ENCODE results near the gene CREB3L2. TPM values are rescaled to one million over a fixed set of nuclear protein-coding genes. Genes with fewer than 3 reads are reported as not detected.
"Not testable (repeated sequence)": the region's sequence is repeated elsewhere in the genome, so short reads cannot be mapped to it uniquely, and the experiment has no call there.

The CREB3L2 gene
- total RNA-seq (3.4 TPM), polyA plus RNA-seq (6.6 TPM)
- long read RNA-seq, donor 1 = 0 reads
- long read RNA-seq, donor 2 = 0 reads
- long read RNA-seq, donor 3, partial matches to known transcripts = 0 of 1 reads
- long read RNA-seq, donor 3, other reads (novel, unspliced or antisense) = 0 of 1 reads
- long read RNA-seq, donor 4, full-length matches to known transcripts = 1 of 1 reads
- long read RNA-seq, donor 4, partial matches to known transcripts = 0 of 1 reads
- long read RNA-seq, donor 4, other reads (novel, unspliced or antisense) = 0 of 1 reads
- long read RNA-seq, donor 5, full-length matches to known transcripts = 2 of 24 reads
- long read RNA-seq, donor 5, partial matches to known transcripts = 22 of 24 reads
- long read RNA-seq, donor 5, other reads (novel, unspliced or antisense) = 0 of 24 reads
- long read RNA-seq, donor 6, full-length matches to known transcripts = 1 of 1 reads
- long read RNA-seq, donor 6, partial matches to known transcripts = 0 of 1 reads
- long read RNA-seq, donor 6, other reads (novel, unspliced or antisense) = 0 of 1 reads
- long read RNA-seq, donor 7 = 0 reads
- long read RNA-seq, donor 8 = 0 reads
- long read RNA-seq, donor 9 = 0 reads
- long read RNA-seq, donor 10, full-length matches to known transcripts = 1 of 6 reads
- long read RNA-seq, donor 10, partial matches to known transcripts = 5 of 6 reads
- long read RNA-seq, donor 10, other reads (novel, unspliced or antisense) = 0 of 6 reads

DNA sequence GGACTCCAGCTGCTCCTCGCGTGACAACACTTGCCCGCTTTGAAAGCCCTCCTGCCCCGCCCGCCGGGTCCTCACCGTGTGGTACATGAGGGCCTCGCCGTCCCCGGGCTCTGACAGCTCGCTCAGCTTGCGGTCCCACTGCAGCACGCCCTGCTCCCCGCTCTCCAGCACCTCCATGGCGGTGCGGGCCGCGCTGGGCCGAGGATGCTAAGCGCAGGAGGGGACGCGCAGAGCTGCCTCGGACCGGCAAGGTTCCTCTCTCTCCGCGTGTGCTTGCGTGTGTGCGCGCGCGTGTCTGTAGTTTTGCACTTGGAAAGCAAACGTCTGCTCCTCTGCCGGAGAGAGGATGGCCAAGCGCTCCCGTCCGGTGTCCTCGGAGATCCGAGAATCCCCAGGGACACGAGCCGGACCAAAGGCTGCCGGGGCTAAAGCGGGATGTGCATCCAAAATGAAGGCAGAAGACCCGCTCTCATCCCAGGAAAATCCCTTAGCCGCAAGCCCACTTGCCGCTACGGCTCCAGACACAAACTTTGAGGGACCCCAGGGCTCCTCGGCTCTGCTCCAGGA lies at the start of gene CREB3L2:
Gene CREB3L2 (minus strand): TSS at position 558 of the 567 bp plus-strand sequence. CDS start 381 bp downstream, at position 177.
- under 1% methylated on average over 47 of the region's 47 CpGs for WGBS
- Histone ChIP-seq H3K27me3 (ENCODE audit: control insufficient read depth in 2 of 2, insufficient read depth in 1 of 2, low read length in 1 of 2) (no peaks in the 10 kb centered on the region), H3K4me1 (ENCODE audit: control insufficient read depth in 2 of 2, insufficient read depth in 2 of 2, low read length in 2 of 2) (peaks cover 9 to 21% of the 10 kb centered on the region in 2 donors), H3K4me3 (ENCODE audit: low read length in 2 of 2) (peak within 1 kb of the TSS; percentile 70 to 91), H3K27ac (ENCODE audit: low read depth in 1 of 2, low read length in 1 of 2) (peak within 1 kb of the TSS; percentile 61 to 85), H3K36me3 (ENCODE audit: control insufficient read depth in 2 of 2, insufficient read depth in 2 of 2, low read length in 1 of 2) (no peaks in the 10 kb centered on the region), H3K9me3 (ENCODE audit: control insufficient read depth in 2 of 2, insufficient read depth in 1 of 2, low read length in 1 of 2) (no peaks in the 10 kb centered on the region)
- DNase-seq (ENCODE audit: low read depth in 6 of 9, low spot score in 9 of 9) = peak in 3 of 9 donors; percentile 58 to 75 (median 60)

DNA sequence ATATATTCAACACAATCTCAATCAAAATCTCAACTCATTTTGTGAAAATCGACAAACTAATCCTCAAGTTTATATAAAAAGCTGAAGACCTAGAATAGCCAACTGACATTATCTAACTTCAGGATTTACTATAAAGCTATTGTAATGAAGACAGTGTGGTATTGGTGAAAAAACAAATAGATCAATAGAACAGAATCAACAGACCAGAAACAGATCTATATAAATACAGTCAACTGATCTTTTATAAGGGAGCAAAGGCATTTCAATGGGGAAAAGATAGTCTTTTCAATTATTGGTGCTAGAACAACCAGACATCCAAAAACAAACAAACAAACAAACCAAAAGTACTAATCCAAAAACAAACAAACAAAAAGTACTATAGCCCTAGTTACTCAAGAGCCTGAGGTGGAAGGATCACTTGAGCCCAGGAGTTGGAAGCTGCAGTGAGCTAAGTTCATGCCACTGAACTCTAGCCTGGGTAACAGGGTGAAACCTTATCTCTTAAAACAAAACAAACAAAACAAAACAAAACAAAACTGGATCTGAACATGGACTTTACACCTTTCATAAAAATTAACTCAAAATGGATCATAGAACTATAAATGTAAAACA lies 47.7 kb upstream of the CREB3L2 start:
- H3K4me3 ChIP-seq (ENCODE audit: low read length in 2 of 2) = no peak overlapping the region

DNA sequence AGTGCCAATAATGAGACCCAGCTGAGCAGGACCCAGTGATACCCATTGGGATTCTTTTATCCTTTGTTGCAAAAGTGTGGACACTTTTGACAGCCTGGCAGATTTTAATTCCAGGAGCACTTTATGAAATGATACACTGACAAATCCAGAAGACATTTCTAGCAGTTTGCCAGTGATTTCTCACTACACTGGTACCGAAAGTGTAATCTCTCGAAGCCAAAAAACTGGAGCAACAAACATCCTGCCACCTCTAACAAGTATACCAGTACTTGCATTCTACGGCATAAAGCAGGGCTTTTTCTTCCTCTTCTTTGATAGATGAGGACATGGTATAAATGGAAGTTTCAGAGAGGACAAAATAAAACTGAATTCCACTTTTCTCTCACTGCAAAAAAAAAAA lies 46.0 kb upstream of the CREB3L2 start:
- H3K27ac ChIP-seq (ENCODE audit: low read depth in 1 of 2, low read length in 1 of 2) = no peak overlapping the region
- no peaks in the 10 kb centered on the region for H3K4me1 ChIP-seq (ENCODE audit: control insufficient read depth in 2 of 2, insufficient read depth in 2 of 2, low read length in 2 of 2)
- H3K4me3 ChIP-seq (ENCODE audit: low read length in 2 of 2) = no peak overlapping the region
- no peak for DNase-seq (ENCODE audit: low read depth in 6 of 9, low spot score in 9 of 9)
- H3K27me3 ChIP-seq (ENCODE audit: control insufficient read depth in 2 of 2, insufficient read depth in 1 of 2, low read length in 1 of 2) = no peaks in the 10 kb centered on the region
- 96% methylated on average over 3 of the region's 3 CpGs for WGBS
- H3K36me3 ChIP-seq (ENCODE audit: control insufficient read depth in 2 of 2, insufficient read depth in 2 of 2, low read length in 1 of 2) = no peaks in the 10 kb centered on the region
- H3K9me3 ChIP-seq (ENCODE audit: control insufficient read depth in 2 of 2, insufficient read depth in 1 of 2, low read length in 1 of 2) = no peaks in the 10 kb centered on the region

More for the DNA sequence above, 47.7 kb upstream of the CREB3L2 start:
- no peaks in the 10 kb centered on the region for H3K27me3 ChIP-seq (ENCODE audit: control insufficient read depth in 2 of 2, insufficient read depth in 1 of 2, low read length in 1 of 2)
- H3K4me1 ChIP-seq (ENCODE audit: control insufficient read depth in 2 of 2, insufficient read depth in 2 of 2, low read length in 2 of 2) = no peaks in the 10 kb centered on the region
- H3K9me3 ChIP-seq (ENCODE audit: control insufficient read depth in 2 of 2, insufficient read depth in 1 of 2, low read length in 1 of 2) = no peaks in the 10 kb centered on the region
- 95% methylated on average over 1 of the region's 1 CpG for WGBS
- H3K27ac ChIP-seq (ENCODE audit: low read depth in 1 of 2, low read length in 1 of 2) = no peak overlapping the region
- H3K36me3 ChIP-seq (ENCODE audit: control insufficient read depth in 2 of 2, insufficient read depth in 2 of 2, low read length in 1 of 2) = no peaks in the 10 kb centered on the region
- no peak for DNase-seq (ENCODE audit: low read depth in 6 of 9, low spot score in 9 of 9)

- Histone ChIP-seq H3K9me3 (ENCODE audit: control insufficient read depth in 2 of 2, insufficient read depth in 1 of 2, low read length in 1 of 2) (no peaks in the 10 kb centered on the region), H3K36me3 (ENCODE audit: control insufficient read depth in 2 of 2, insufficient read depth in 2 of 2, low read length in 1 of 2) (no peaks in the 10 kb centered on the region), H3K27ac (ENCODE audit: low read depth in 1 of 2, low read length in 1 of 2) (no peak overlapping the region), H3K27me3 (ENCODE audit: control insufficient read depth in 2 of 2, insufficient read depth in 1 of 2, low read length in 1 of 2) (no peaks in the 10 kb centered on the region), H3K4me3 (ENCODE audit: low read length in 2 of 2) (no peak overlapping the region), H3K4me1 (ENCODE audit: control insufficient read depth in 2 of 2, insufficient read depth in 2 of 2, low read length in 2 of 2) (no peaks in the 10 kb centered on the region)
- WGBS = 97% methylated on average over 2 of the region's 2 CpGs
- no peak for DNase-seq (ENCODE audit: low read depth in 6 of 9, low spot score in 9 of 9)
These were observed 43.0 kb upstream of the CREB3L2 start for GRCh38 chr7:138044897-138045296.

GRCh38 chr7:138040063-138040462 lies 38.2 kb upstream of the CREB3L2 start:
- WGBS = 59% methylated on average over 1 of the region's 1 CpG
- H3K9me3 ChIP-seq (ENCODE audit: control insufficient read depth in 2 of 2, insufficient read depth in 1 of 2, low read length in 1 of 2); H3K27ac ChIP-seq (ENCODE audit: low read depth in 1 of 2, low read length in 1 of 2); H3K27me3 ChIP-seq (ENCODE audit: control insufficient read depth in 2 of 2, insufficient read depth in 1 of 2, low read length in 1 of 2); H3K4me1 ChIP-seq (ENCODE audit: control insufficient read depth in 2 of 2, insufficient read depth in 2 of 2, low read length in 2 of 2); DNase-seq (ENCODE audit: low read depth in 6 of 9, low spot score in 9 of 9); H3K36me3 ChIP-seq (ENCODE audit: control insufficient read depth in 2 of 2, insufficient read depth in 2 of 2, low read length in 1 of 2); H3K4me3 ChIP-seq (ENCODE audit: low read length in 2 of 2): not testable (repeated sequence)

GRCh38 chr7:138036135-138036534 lies 34.2 kb upstream of the CREB3L2 start:
- Histone ChIP-seq H3K27ac (ENCODE audit: low read depth in 1 of 2, low read length in 1 of 2) (no peak overlapping the region), H3K4me3 (ENCODE audit: low read length in 2 of 2) (no peak overlapping the region), H3K9me3 (ENCODE audit: control insufficient read depth in 2 of 2, insufficient read depth in 1 of 2, low read length in 1 of 2) (peaks cover 0 to 8% of the 10 kb centered on the region in 2 donors), H3K36me3 (ENCODE audit: control insufficient read depth in 2 of 2, insufficient read depth in 2 of 2, low read length in 1 of 2) (no peaks in the 10 kb centered on the region), H3K4me1 (ENCODE audit: control insufficient read depth in 2 of 2, insufficient read depth in 2 of 2, low read length in 2 of 2) (no peaks in the 10 kb centered on the region), H3K27me3 (ENCODE audit: control insufficient read depth in 2 of 2, insufficient read depth in 1 of 2, low read length in 1 of 2) (no peaks in the 10 kb centered on the region)
- no peak for DNase-seq (ENCODE audit: low read depth in 6 of 9, low spot score in 9 of 9)
- 58% methylated on average over 2 of the region's 2 CpGs for WGBS

GRCh38 chr7:138033241-138033640 lies 31.4 kb upstream of the CREB3L2 start:
- DNase-seq (ENCODE audit: low read depth in 6 of 9, low spot score in 9 of 9) = no peak

DNA sequence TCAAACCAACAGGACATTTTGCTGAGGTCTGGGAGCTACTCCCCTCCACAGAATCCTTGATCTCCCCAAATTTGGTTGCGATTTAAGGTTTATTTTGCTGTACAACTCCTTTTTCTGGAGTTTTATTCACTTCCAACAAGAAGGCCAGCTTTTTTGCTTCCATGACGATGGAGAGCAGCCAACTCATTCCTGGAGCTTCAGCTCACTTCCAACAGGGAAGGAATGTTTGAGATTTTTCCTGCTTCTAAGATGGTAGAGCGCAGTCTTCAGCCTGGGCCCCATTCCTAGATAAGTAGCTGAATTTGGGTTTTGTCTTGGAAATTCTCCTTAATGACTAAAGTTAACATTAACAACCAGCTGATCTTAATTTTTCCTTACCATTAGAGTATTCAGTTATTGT lies 30.9 kb upstream of the CREB3L2 start:
- Histone ChIP-seq H3K27me3 (ENCODE audit: control insufficient read depth in 2 of 2, insufficient read depth in 1 of 2, low read length in 1 of 2) (no peaks in the 10 kb centered on the region), H3K36me3 (ENCODE audit: control insufficient read depth in 2 of 2, insufficient read depth in 2 of 2, low read length in 1 of 2) (no peaks in the 10 kb centered on the region), H3K27ac (ENCODE audit: low read depth in 1 of 2, low read length in 1 of 2) (no peak overlapping the region), H3K4me3 (ENCODE audit: low read length in 2 of 2) (no peak overlapping the region), H3K4me1 (ENCODE audit: control insufficient read depth in 2 of 2, insufficient read depth in 2 of 2, low read length in 2 of 2) (no peaks in the 10 kb centered on the region), H3K9me3 (ENCODE audit: control insufficient read depth in 2 of 2, insufficient read depth in 1 of 2, low read length in 1 of 2) (peaks cover 0 to 8% of the 10 kb centered on the region in 2 donors)
- DNase-seq (ENCODE audit: low read depth in 6 of 9, low spot score in 9 of 9) = no peak
- 93% methylated on average over 3 of the region's 3 CpGs for WGBS

More at GRCh38 chr7:138033241-138033640, 31.4 kb upstream of the CREB3L2 start:
- H3K36me3 ChIP-seq (ENCODE audit: control insufficient read depth in 2 of 2, insufficient read depth in 2 of 2, low read length in 1 of 2) = no peaks in the 10 kb centered on the region
- no peaks in the 10 kb centered on the region for H3K4me1 ChIP-seq (ENCODE audit: control insufficient read depth in 2 of 2, insufficient read depth in 2 of 2, low read length in 2 of 2)
- no peak overlapping the region for H3K27ac ChIP-seq (ENCODE audit: low read depth in 1 of 2, low read length in 1 of 2)
- H3K4me3 ChIP-seq (ENCODE audit: low read length in 2 of 2) = no peak overlapping the region
- no peaks in the 10 kb centered on the region for H3K27me3 ChIP-seq (ENCODE audit: control insufficient read depth in 2 of 2, insufficient read depth in 1 of 2, low read length in 1 of 2)
- peaks cover 0 to 8% of the 10 kb centered on the region in 2 donors for H3K9me3 ChIP-seq (ENCODE audit: control insufficient read depth in 2 of 2, insufficient read depth in 1 of 2, low read length in 1 of 2)
- 96% methylated on average over 4 of the region's 4 CpGs for WGBS

Data from thymus (tissue), 14 donors.